Activated T-helper 2 cell treated with anti-CD3 and anti-CD28 coated beads, Interferon-gamma antibody, Interleukin-2, Interleukin-4, amounts not matched to agents 10 μg/mL and 5 μg/mL and 100 μg/mL, durations not matched to agents 14 hours and 24 hours and 36 hours (primary cell): ENCODE data around the gene C10orf90. TPM values are rescaled to one million over a fixed set of nuclear protein-coding genes. Genes with fewer than 3 reads are reported as not detected.

Experiments used
- DNase-seq: peaks from one replicate; pipeline ENCODE4 v3.0.0; 2021; ENCODE audit warnings: low spot score
- H3K27ac Mint-ChIP-seq: one replicate; pipeline ENCODE4 v1.8.0; 2021; ENCODE audit warnings: mixed read lengths
- H3K27me3 Mint-ChIP-seq: one replicate; pipeline ENCODE4 v1.8.0; 2021; ENCODE audit warnings: low read depth, mixed read lengths
- H3K36me3 Mint-ChIP-seq: one replicate; pipeline ENCODE4 v1.8.0; 2021; ENCODE audit warnings: low read depth, mixed read lengths
- H3K4me1 Mint-ChIP-seq: one replicate; pipeline ENCODE4 v1.8.0; 2021; ENCODE audit warnings: low read depth, mixed read lengths
- H3K4me3 Mint-ChIP-seq: one replicate; pipeline ENCODE4 v1.8.0; 2021; ENCODE audit warnings: low read depth, mild to moderate bottlenecking, moderate library complexity, mixed read lengths
- H3K9me3 Mint-ChIP-seq: one replicate; pipeline ENCODE4 v1.8.0; 2021; ENCODE audit warnings: mixed read lengths
- intact Hi-C: fragments of 100-400 bp; cut with micrococcal nuclease; formaldehyde crosslinking; loops from one replicate; pipeline ENCODE4 v1.15.1; 2023
- total RNA-seq: library from RNA; stranded (reverse); gene quantifications from 2 replicates; pipeline ENCODE4 v1.2.3, GENCODE V29; 2022

C10orf90 gene
- total RNA-seq, 1 donor from 2014 or later: not detected

DNA sequence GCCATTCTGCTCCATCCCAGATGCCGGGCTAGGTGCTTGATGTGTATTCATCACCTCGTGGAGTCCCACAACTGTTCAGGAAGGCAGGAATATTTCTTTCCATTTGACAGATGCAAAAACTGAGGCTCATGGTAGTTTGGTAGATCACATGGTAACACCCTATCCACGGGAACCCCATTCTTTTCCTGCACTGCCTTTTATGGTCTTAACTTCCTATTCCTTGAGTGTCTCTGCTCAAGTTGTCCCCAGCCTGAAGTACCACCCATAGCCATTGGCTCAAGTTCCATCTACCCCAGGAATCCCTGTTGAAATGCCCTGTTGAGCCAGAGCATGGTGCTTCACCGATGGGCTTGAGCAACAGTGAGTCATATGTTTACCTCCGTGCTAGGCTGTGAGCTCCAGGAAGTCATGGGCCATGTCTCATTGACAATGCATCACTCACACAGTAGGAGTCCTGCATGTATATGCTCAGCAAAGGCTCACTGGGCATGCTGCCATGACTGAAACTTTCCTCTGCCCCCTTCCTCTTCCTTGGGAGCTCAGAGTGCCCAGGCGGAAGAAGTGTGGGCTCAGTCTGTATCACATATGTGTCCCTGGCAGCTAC lies 210.5 kb downstream of the C10orf90 start:
- intact Hi-C loops: no loop called here
- DNase-seq: no peak
- H3K4me3 Mint-ChIP-seq: no peak overlapping the region
- H3K27me3 Mint-ChIP-seq: no peaks in the 10 kb centered on the region
- H3K36me3 Mint-ChIP-seq: no peaks in the 10 kb centered on the region
- no peaks in the 10 kb centered on the region for H3K4me1 Mint-ChIP-seq
- H3K27ac Mint-ChIP-seq: no peak overlapping the region
- H3K9me3 Mint-ChIP-seq: peaks cover 3% of the 10 kb centered on the region

DNA sequence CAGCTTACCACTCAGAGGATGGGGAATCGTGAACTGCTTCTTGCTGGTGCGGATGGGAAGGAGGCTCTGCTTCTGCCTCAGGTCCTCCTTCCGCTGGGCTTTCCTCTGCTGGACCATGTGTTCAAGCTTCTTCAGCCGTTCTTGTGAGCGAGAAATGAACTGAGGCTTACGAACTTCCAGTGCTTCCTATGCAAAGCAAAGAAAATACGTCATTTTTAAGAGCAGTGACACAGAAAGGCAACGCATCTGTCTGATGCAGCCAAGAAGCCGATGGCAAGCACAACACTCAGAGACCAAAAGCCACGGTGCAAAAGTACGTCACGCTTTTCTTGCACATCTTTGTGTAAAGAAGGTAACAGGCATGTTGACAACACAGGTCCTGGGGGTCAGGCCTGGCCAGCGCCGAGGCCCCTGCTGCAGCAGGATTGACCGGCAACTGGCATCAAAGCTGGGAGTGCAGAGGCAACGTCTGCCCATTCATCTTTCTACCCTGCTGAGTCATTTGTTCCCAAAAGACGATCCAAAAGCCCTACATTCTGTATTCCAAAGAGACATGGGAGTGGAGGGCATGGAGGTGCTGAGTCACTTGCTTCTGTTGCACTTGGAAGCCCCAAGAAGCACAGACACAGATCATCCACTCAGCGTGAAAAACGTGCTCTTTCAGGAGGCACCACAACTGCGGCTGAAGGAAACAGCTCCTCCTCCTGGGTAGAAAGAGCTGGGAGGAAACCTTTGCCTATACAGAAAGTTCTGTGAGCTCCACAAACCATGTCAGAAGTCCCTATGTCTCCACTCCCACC lies 211.3 kb downstream of the C10orf90 start:
- DNase-seq: no peak
- intact Hi-C loops: no loop called here
- no peaks in the 10 kb centered on the region for H3K36me3 Mint-ChIP-seq

GRCh38 chr10:126458466-126458865 lies 212.0 kb downstream of the C10orf90 start:
- Mint-ChIP-seq H3K27ac (no peak overlapping the region), H3K27me3 (no peaks in the 10 kb centered on the region), H3K4me3 (no peak overlapping the region), H3K36me3 (no peaks in the 10 kb centered on the region), H3K9me3 (peaks cover 3% of the 10 kb centered on the region), H3K4me1 (no peaks in the 10 kb centered on the region)
- no peak for DNase-seq
- intact Hi-C loops: no loop called here

More for the DNA sequence above, 211.3 kb downstream of the C10orf90 start:
- H3K4me3 Mint-ChIP-seq: no peak overlapping the region
- H3K4me1 Mint-ChIP-seq: no peaks in the 10 kb centered on the region
- no peaks in the 10 kb centered on the region for H3K27me3 Mint-ChIP-seq
- H3K27ac Mint-ChIP-seq: no peak overlapping the region
- peaks cover 3% of the 10 kb centered on the region for H3K9me3 Mint-ChIP-seq

DNA sequence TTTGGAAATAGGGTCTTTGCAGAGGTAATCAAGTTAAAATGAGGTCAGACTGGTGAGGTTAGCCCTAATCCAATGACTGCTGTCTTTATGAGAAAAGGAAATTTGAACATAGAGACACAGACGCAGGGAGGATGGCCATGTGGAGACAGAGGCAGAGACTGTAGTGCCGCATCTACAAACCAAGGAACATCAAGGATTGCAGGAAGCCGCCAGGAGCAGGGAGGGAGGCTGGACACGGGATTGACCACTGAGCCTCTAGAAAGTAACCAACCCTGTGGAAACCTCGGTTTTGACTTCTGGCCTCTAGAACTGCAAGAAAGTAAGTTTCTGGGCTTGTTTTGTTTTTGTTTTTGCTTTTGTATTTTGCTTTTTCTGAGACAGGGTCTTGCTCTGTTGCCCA lies 213.9 kb downstream of the C10orf90 start:
- no peak for DNase-seq
- no peaks in the 10 kb centered on the region for H3K4me1 Mint-ChIP-seq
- H3K36me3 Mint-ChIP-seq: no peaks in the 10 kb centered on the region
- intact Hi-C loops: no loop called here
- H3K4me3 Mint-ChIP-seq: no peak overlapping the region
- H3K9me3 Mint-ChIP-seq: no peaks in the 10 kb centered on the region
- no peak overlapping the region for H3K27ac Mint-ChIP-seq
- H3K27me3 Mint-ChIP-seq: no peaks in the 10 kb centered on the region

DNA sequence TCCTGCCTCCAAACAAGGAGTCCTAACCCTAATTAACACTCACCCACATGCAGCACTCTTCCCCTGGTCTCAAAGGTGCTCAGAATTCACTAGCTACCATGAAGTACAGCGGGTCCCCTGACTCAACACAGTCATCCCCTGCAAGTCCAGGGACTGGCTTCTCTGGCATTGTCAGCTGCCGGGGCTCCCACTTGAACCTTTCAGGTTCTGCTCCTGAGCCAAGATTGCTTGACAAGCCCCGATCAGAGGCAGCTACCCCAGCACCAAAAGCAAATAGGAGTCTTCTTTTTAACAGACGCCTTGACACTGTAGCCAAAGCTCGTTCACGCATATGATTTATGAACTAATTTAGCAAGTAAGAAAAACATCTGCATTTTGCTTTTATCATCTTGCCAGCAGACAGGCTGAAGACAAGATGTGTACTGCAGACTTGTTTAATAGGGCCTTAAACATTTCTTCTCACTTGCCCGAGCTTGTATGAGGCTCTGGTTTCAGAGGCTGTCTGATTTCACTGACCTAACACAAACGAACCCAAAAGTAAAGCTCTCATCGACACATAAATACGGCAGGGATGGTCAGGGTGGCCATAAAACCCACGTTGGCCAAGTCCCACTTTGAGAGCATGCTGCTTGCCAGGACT lies 214.6 kb downstream of the C10orf90 start:
- Mint-ChIP-seq H3K27me3 (no peaks in the 10 kb centered on the region), H3K9me3 (no peaks in the 10 kb centered on the region), H3K4me3 (no peak overlapping the region), H3K36me3 (no peaks in the 10 kb centered on the region), H3K4me1 (no peaks in the 10 kb centered on the region), H3K27ac (no peak overlapping the region)
- intact Hi-C loops: no loop called here
- DNase-seq: no peak

DNA sequence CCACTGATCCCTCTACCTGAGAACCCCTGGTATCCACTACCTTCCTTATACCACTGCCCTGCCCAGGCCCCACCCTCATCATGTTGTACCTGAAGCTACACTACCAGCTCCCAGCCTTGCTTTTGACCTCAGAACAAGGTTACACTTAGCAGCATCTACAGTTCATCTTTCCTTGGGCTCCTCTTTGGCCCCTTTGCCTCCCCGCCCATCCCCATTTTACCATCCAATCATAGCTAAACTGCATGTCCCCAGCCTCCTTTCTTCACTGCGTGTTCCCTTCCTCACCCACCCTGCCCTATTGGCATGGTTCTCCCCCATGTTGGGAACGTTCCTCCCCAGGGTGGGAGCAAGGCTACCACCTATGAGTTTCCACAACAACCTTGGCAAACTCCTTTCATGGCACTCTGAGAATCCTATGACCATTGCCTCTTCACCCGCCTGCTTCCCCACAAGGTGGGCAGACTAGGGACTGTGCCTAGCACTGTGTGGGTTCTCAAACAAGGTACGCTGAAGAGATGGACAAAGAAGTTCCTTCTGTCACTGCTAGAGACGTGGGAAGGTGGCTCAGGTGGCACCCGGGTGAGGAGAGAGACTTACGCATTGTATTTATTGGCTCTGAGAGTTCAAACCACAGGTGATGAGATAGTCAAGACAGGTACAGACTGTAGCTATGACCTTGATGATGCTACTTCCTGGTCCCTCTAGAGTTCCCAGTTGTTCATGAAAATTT lies 215.3 kb downstream of the C10orf90 start:
- H3K36me3 Mint-ChIP-seq: no peaks in the 10 kb centered on the region
- no peaks in the 10 kb centered on the region for H3K4me1 Mint-ChIP-seq
- DNase-seq: no peak
- no peak overlapping the region for H3K4me3 Mint-ChIP-seq
- H3K27ac Mint-ChIP-seq: no peak overlapping the region
- intact Hi-C loops: no loop called here
- H3K9me3 Mint-ChIP-seq: no peaks in the 10 kb centered on the region
- no peaks in the 10 kb centered on the region for H3K27me3 Mint-ChIP-seq

- no peaks in the 10 kb centered on the region for H3K9me3 Mint-ChIP-seq
- no peaks in the 10 kb centered on the region for H3K4me1 Mint-ChIP-seq
- H3K36me3 Mint-ChIP-seq: no peaks in the 10 kb centered on the region
- no peaks in the 10 kb centered on the region for H3K27me3 Mint-ChIP-seq
- no peak for DNase-seq
- intact Hi-C loops: no loop called here
- no peak overlapping the region for H3K27ac Mint-ChIP-seq
- no peak overlapping the region for H3K4me3 Mint-ChIP-seq
Observed at GRCh38 chr10:126454045-126454751, 216.3 kb downstream of the C10orf90 start.

DNA sequence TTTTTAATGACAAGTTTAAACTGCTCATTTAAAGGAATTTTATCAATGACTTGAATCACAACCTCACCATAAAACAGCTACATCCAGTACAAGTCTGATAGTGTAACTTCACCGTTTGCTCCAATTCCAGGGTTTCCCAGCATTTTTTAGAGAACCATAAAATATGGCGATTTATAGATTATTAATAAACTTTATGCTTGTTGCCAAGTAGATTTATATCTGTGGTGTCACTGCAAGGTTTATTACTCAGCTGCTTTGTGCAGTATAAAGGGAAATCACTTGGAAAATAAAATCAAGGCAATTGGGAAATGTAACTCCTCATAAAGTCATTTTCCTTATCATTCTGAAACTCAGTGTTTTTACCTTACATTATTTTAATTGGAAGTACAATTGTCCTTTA lies 218.2 kb downstream of the C10orf90 start:
- H3K4me1 Mint-ChIP-seq: no peaks in the 10 kb centered on the region
- DNase-seq: no peak
- H3K9me3 Mint-ChIP-seq: no peaks in the 10 kb centered on the region
- intact Hi-C loops: no loop called here
- no peaks in the 10 kb centered on the region for H3K36me3 Mint-ChIP-seq
- H3K4me3 Mint-ChIP-seq: no peak overlapping the region
- no peak overlapping the region for H3K27ac Mint-ChIP-seq
- H3K27me3 Mint-ChIP-seq: no peaks in the 10 kb centered on the region

- no peaks in the 10 kb centered on the region for H3K4me1 Mint-ChIP-seq
- no peaks in the 10 kb centered on the region for H3K36me3 Mint-ChIP-seq
- no peaks in the 10 kb centered on the region for H3K9me3 Mint-ChIP-seq
- DNase-seq: no peak
- H3K27ac Mint-ChIP-seq: no peak overlapping the region
- intact Hi-C loops: no loop called here
- no peaks in the 10 kb centered on the region for H3K27me3 Mint-ChIP-seq
- H3K4me3 Mint-ChIP-seq: no peak overlapping the region
Observed at GRCh38 chr10:126448091-126448490, 222.4 kb downstream of the C10orf90 start.

- H3K36me3 Mint-ChIP-seq: no peaks in the 10 kb centered on the region
- intact Hi-C loops: no loop called here
- no peaks in the 10 kb centered on the region for H3K9me3 Mint-ChIP-seq
- no peak overlapping the region for H3K4me3 Mint-ChIP-seq
- H3K27me3 Mint-ChIP-seq: no peaks in the 10 kb centered on the region
- H3K4me1 Mint-ChIP-seq: no peaks in the 10 kb centered on the region
- H3K27ac Mint-ChIP-seq: no peak overlapping the region
- no peak for DNase-seq
Observed at GRCh38 chr10:126439942-126440341, 230.6 kb downstream of the C10orf90 start.

GRCh38 chr10:126438407-126438783 lies 232.1 kb downstream of the C10orf90 start:
- Mint-ChIP-seq H3K4me3 (no peak overlapping the region), H3K27me3 (no peaks in the 10 kb centered on the region), H3K9me3 (no peaks in the 10 kb centered on the region), H3K4me1 (no peaks in the 10 kb centered on the region), H3K36me3 (no peaks in the 10 kb centered on the region), H3K27ac (no peak overlapping the region)
- intact Hi-C loops: no loop called here
- no peak for DNase-seq

DNA sequence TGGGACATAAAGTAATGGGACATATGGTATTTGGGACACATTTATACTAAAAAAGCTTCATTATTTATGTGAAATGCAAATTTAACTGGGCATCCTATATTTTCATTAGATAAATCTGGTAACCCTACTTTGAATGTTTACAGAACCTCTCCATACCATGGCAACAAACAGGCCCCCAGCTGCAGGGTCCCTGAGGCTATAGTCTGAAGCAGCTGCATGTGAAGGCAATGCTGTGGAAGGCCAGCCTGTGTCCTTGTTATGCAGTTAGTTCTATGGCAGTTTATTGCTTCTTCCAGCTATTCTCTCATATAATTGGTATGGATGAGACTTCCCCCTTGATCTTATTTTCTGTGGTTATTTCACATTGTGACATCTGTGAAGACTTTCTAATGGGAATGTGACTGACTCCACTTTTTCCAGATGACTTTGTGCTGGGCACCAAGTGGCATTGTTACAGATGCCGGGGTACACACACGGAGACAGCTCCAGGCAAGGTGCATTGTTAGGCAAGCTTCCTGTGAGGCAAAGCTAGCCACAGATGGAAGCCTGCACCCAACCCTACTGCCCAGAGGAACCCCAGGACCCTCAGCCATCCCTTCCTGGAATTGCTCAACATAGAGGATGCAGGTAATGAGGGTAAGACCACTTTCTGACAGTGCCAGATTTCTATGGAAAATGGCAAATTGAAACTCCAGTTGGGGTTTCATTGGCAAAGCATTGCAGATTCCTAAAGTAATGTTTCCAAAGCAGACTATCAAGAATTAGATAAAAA lies 232.7 kb downstream of the C10orf90 start:
- Mint-ChIP-seq H3K36me3 (no peaks in the 10 kb centered on the region), H3K9me3 (peaks cover 4% of the 10 kb centered on the region), H3K4me3 (no peak overlapping the region), H3K27me3 (no peaks in the 10 kb centered on the region), H3K4me1 (no peaks in the 10 kb centered on the region), H3K27ac (no peak overlapping the region)
- DNase-seq: no peak
- intact Hi-C loops: no loop called here
